Vagina (tissue), 2 donors: ENCODE results near the gene PSMB10.

Experiments used
- CTCF ChIP-seq, 3 experiments: fragments of 450-650 bp in 2 of 3; fragments of 200-600 bp in 1 of 3; sonication (generic) in 1 of 3; IDR thresholded peaks; one replicate each; pipeline ENCODE4 v1.5.1; 2017 to 2019; ENCODE audit warnings: antibody characterized with exemption in 3 of 3, mild to moderate bottlenecking in 2 of 3, moderate library complexity in 2 of 3
- POLR2AphosphoS5 ChIP-seq, 2 donors: sonication (generic); formaldehyde crosslinking; IDR thresholded peaks; one replicate each; pipeline ENCODE4 v1.9.0; 2017; ENCODE audit warnings: antibody characterized with exemption in 2 of 2, mild to moderate bottlenecking in 2 of 2, low read depth in 1 of 2; ENCODE audit not compliant: insufficient read depth in 1 of 2

GRCh38 chr16:67919622-67920221 lies 16.9 kb downstream of the PSMB10 start:
- TF ChIP-seq POLR2AphosphoS5 (IDR thresholded peaks at IDR 0.05; ENCODE audit: insufficient read depth in 1 of 2, low read depth in 1 of 2) (no peak), CTCF (IDR thresholded peaks at IDR 0.05) (no peak)
